Activated T-cell treated with anti-CD3 and anti-CD28 coated beads for 1 hour (primary cell): ENCODE results near the gene TNF.

Experiments
- DNase-seq: peaks from one replicate; pipeline ENCODE4 v3.0.0-alpha.2; 2020; ENCODE audit warnings: low read depth

Gene TNF

DNA sequence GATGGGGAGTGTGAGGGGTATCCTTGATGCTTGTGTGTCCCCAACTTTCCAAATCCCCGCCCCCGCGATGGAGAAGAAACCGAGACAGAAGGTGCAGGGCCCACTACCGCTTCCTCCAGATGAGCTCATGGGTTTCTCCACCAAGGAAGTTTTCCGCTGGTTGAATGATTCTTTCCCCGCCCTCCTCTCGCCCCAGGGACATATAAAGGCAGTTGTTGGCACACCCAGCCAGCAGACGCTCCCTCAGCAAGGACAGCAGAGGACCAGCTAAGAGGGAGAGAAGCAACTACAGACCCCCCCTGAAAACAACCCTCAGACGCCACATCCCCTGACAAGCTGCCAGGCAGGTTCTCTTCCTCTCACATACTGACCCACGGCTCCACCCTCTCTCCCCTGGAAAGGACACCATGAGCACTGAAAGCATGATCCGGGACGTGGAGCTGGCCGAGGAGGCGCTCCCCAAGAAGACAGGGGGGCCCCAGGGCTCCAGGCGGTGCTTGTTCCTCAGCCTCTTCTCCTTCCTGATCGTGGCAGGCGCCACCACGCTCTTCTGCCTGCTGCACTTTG is at the start of gene TNF:
TNF (plus strand) TSS at position 231 of the 567 bp plus-strand sequence; CDS start at position 408, 177 bp downstream.
- peak; percentile 76 for DNase-seq

DNA sequence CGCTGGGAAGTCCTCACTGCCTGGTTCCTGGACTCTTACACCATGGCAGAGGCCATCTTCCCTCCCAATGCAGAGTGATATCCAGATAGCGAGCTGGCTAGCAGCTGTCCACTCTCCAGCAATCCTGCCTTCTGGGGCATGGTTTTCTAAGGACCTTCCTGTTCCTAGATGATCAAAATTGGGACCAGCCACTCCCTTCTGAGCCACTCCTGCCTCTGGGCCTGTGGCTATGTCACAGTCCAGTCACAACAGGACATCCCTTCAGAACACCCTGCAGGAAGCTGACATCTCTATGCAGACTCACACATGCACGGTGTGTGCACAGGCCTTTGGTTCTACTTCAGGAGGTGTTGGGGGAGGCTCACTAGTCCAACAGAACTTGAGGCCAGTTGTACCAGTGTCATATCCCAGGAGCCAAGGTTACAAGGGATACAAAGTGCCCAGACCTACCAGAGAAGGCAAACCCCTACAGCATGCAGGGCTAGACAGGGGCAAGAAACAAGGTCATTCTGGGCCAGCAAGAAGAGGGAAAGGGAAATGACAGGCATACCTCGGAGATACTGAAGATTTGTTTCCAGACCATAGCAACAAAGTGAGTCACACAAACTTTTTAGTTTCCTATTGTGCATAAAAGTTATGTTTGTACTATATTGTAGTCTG is 49.3 kb upstream of the TNF start:
- no peak for DNase-seq

DNA sequence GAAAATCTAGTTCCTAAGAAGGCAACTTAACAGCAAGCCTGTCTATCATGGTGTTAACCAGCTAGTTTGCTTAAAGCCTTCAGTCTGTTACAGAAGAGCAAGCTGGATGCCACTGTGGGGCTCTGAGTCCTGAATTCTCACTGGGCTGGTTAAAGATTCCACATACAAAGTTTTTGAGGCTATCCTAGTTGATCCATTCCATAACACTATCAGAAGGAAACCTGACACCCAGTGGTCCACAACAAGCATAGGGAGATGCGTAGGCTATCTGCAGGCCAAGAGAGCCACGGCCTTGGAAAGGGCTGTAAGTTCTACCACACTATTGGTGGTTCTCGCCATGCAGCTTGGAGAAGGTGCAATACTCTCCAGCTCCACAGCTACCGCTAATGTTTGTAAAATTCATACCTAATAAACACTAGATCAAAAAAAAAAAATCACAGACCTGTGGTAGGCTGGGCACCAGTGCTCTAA is 47.0 kb upstream of the TNF start:
- DNase-seq = no peak

DNA sequence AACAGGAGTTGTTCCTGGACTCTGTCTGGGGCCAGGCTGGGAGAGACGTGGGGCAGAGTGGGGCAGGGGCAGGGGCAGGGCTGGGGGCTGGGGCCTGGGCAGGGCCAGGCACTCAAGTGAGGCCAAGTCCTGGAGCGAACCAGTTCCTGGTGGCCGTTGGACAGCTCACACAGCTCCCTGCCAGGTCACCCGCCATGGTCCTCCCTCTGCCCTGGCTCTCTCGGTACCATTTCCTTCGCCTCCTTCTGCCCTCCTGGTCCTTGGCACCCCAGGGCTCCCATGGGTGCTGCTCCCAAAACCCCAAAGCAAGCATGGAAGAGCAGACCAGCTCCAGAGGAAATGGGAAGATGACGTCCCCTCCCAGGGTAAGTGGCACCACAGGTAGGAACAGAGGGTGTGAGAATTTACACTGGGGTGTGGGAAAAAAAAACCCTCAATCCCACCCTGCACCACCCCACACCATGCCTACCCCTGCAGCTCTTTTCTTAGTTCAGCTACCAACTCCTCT is 46.5 kb upstream of the TNF start, which contains the start of gene MCCD1:
MCCD1 (plus strand) TSS at position 142 of the 508 bp plus-strand sequence; CDS start at position 195, 53 bp downstream.
- DNase-seq = no peak

DNA sequence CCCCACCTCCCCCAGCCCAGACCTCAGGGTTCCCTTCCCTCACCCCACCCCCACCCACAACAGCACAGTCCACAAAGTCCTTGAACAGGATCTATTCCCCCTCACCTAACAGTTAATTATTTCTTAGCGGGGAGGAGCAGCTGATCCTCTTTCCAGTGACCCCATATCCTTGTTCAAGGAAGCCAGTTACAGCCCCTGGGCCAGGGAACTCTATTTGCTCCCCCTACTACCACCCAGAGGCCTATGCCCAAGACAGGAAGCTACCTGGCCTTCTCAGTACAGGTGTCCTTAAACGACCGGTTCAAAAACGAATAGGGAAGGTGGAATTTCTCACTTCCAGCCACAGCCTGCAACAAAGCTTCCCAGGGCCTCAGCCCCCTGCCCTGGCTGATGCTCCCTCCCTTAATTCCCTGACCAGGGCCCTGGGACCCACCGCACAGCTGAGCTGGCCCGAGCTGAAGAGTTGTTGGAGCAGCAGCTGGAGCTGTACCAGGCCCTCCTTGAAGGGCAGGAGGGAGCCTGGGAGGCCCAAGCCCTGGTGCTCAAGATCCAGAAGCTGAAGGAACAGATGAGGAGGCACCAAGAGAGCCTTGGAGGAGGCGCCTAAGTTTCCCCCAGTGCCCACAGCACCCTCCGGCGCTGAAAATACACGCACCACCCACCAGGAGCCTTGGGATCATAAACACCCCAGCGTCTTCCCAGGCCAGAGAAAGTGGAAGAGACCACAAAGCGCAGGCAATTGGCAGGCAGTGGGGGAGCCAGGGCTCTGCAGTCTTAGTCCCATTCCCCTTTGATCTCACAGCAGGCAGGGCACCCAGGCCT is 45.8 kb upstream of the TNF start:
- no peak for DNase-seq

DNA sequence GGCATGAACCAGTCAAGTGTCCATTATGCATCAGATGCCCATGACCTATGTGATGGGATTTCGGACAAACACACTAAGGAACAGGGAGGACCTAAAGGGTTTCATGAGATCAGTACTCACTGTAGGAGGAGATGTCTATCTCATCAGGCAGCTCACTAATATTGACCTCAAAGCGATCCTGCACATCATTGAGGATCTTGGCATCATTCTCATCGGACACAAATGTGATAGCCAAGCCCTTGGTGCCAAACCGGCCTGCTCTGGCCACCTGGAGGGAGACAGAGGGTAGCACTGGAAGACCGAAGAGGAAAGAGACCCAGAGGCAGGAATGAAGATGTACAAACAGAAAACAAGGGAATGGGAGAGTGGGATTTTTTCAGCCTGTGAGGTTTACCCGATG is 44.7 kb upstream of the TNF start:
- no peak for DNase-seq

DNA sequence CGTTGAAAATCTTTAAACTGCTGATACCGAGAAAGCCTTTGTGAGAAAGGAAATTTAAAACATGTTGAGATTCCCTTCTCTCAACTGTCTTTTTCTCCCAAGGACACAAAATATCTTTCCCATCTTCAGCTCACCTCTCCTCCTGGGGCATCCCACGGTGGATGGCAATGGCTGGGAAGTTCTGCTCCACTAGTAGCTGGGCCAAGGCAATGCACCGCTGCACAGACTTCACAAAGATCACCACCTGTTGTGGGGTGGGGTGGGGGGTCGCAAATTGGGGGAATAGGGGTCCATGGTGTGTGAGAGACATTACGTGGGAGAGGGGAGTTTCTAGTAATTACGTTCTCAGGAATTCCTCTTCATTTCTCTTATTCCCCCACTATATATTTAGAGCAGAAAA is 44.2 kb upstream of the TNF start:
- DNase-seq = no peak

DNA sequence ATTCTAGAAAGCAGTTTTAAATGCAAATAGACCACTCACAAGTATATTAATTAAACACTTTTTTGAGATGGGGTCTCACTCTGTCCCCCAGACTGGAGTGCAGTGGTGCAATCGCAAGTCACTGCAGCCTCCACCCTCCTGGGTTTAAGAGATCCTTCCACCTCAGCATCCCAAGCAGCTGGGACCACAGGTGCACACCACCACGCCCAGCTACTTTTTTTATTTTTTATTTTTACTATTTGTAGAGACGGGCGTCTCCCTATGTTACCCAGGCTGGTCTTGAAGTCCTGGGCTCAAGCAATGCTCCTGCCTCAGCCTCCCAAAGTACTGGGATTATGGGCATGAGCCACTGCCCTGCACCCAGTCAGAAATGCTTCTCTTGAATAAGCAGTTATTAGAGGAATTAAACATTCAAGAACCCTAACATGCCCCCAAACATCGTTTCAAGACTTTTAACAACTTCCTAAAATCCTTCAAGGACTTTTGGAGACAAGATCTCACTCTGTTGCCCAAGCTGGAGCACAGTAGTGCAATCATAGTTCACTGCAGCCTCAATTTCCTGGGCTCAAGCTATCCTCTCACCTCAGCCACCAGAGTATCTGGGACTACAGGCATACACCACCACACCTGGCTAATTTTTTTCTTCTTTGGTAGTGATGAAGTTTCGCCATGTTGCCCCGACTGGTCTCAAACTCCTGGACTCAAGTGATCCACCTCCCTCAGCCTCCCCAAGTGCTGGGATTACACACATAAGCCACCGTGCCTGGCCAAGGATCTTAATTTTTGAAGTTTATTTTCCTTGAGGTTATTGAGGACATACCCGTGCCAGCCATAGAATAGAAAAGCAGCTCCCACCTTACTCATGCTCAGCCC is 43.4 kb upstream of the TNF start:
- no peak for DNase-seq

DNA sequence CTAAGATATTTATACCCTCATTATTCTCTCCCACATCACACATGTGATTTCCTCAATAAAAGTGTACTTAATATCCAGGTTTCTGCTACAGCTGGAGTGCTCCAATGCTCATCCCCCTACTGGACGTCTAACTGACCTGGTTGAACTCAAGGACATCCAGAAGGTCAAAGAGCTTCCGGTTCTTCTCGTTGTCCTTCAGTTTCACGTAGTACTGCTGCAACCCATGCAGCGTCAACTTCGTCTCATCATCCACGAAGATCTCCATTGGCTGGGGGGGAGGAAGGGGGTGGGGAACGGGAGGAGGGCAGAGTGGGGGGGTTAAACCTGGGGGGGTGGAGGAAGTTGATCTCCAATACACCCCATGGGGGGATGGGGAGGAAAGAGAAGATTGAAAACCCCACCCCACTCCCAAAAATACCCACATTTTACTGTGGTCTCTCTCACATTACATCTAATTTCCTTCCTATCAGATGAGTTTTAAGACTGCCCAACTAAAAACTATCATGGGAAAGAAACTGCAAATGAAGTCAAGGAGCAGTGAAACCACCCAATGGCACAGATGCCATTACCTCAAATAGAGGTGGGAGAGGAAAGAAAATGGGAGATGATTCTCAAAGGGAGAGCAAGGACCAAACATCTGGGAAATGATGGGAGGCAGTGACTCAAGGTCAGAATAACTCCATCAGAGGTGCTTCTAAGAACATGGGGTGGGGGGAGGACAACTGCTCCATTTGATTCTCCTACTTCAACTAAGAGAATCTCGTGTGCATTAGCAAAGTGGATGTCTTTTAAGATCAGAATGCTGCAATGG is 42.5 kb upstream of the TNF start:
- DNase-seq = no peak

DNA sequence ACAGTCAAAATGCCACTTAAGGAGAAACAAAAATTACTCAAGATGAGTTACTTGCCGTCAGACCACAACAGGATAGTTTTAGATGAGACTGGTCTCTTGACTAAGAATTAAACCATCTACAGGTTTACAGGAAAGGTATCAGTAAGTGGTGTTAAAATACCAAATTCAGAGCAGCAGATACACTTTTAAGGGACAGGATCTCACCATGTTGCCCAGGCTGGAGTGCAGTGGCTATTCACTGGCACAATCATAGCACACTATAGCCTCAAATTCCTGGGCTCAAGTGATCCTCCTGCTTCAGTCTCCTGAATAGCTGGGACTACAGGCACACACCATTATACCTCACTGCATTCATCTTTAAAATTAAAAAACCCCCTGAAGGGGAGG is 41.9 kb upstream of the TNF start:
- DNase-seq = no peak

DNA sequence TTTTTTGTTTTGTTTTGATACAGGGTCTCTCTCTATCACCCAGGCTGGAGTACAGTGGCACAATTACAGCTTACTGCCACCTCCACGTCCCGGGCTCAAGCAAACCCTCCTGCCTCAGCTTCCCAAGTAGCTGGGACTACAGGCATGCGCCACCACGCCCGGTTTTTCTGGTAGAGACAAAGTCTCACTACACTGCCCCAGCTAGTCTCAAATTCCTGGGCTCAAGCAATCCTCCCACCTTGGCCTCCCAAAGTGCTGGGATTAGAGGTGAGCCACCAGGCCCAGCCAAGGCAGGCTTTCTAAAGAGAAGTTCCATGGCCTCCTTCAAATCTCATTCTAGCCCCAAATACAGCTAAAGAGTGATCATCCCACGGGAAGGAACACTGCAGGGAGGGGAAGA is 41.4 kb upstream of the TNF start:
- no peak for DNase-seq

DNA sequence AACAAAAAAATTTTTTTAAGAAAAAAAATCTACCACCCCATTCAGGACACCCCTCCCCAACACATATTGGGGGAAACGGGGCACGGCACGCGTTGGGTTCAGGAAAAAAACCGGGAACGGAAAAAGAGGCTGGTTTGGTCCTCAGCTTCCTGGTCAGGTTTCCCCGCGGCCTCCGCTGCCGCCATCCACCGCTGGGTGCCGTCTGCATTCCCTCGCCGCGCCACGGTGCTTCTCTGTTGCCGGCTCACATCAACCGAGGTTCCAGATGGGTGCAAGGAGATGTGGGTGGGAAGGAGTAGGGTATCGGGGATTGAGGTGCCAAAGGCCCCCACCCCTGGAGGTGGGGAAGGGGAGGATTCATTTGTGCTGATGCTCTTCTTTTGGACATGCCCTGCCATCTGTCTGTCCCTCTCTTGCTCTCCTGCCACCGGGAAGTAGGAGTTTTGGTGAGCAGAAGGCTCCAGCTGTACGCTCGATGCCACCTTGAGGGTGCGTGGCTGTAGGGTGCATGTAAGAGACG is 40.8 kb upstream of the TNF start:
- DNase-seq = no peak

DNA sequence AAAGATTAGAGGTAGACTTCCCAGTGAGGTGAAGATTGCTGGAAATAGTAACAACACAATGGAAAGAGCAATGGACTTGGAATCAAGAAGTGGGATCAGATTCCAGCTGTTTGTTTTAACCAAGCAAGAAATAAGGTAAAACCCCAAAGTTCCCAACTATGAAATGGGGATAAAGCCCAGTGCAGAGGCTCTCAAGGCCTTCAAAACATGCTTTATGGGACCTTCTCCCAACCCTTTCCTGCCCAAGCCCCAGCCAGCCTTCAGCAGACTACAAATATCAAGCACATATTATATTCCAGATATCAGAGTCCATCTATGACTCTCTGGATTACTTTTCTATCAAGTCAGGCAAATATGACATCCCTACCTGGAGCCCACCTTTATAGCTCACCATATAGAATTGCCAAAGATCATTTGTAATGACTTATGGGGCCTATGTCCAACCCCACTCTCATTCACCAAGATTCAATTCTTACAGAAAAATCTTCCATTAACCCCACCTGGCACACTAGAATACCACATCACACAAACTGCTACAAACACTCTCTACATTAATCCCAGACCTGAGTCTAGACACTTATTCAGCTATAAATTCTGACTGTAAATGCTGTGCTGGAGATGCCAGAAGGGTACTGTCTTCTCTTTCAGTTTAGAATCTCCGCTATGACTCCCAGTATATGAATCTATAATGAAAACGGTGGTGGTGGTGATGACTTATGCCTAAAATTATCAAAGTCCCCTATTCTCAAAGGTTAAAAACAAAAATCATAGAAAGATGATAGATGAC is 39.6 kb upstream of the TNF start:
- no peak for DNase-seq

DNA sequence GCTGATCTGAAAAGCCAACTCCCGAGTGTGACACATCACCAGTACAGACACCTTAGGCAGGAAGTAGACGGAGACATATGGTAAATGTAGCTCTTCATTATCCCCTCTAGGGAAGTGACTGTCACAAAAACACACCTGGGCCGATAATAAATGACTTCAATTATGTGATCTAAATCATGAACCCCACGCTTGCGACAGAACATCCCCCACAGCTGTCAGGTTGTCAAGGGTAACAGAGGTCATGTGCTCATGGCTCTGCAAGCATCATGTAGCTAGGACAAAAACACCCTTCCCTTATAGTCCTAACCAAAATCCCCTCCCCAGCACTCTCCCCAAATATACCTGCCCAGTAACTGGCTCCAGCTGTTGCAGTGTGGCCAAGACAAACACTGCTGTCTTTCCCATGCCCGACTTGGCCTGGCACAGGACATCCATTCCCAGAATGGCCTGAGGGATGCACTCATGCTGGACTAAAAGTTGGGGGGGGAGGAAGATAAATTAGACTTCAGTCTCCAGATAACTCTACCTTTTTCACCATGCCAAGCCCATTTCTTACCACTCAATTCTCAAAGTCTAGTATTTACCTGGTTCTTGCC is 36.5 kb upstream of the TNF start:
- no peak for DNase-seq

DNA sequence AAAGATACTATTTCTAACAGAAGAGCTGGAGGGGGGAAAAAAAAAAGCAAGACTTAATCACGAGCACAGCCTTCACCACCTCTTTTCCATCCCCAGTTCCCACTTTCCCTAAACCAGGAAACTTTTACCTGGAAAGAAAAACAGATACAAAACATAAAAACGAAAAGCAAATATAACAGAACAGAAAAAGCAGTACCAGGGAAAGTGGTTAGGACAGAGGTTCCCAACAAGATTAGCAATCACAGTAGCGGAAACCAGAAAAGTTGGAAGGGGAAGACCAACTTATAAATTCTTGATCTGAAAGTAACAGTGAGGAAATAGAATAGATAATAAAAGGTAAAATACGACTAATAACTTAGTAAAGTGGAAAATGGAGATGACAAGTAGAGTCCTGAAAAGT is 34.7 kb upstream of the TNF start:
- no peak for DNase-seq

DNA sequence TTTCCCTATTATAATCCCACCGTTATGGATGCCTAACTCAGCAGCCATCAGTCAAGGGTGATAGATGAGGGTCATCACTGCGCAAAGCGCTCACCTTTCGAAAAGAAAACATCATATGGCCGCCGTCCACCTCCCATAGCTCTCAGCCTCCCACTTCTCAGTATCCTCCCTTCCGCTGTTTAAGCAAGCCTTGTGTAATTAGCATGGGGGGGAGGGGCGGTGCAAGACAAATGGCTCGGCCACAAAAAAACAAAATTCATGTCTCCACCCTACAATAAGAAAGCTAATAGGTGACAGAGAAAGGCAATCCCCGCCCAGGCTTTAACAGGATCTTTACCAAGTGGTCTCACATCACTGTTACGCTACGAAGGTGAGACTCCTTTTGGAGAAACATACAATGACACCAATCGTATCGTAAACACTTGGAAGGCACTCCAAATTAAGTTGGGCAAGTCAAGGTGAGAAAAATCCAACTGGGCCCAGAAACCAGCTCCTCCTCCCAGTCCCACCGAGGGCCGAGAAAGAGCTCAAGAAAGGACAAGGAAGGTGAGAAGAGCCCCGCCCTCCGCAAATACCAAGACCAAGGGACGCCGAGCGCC is 34.2 kb upstream of the TNF start:
- peak; percentile 63 for DNase-seq

DNA sequence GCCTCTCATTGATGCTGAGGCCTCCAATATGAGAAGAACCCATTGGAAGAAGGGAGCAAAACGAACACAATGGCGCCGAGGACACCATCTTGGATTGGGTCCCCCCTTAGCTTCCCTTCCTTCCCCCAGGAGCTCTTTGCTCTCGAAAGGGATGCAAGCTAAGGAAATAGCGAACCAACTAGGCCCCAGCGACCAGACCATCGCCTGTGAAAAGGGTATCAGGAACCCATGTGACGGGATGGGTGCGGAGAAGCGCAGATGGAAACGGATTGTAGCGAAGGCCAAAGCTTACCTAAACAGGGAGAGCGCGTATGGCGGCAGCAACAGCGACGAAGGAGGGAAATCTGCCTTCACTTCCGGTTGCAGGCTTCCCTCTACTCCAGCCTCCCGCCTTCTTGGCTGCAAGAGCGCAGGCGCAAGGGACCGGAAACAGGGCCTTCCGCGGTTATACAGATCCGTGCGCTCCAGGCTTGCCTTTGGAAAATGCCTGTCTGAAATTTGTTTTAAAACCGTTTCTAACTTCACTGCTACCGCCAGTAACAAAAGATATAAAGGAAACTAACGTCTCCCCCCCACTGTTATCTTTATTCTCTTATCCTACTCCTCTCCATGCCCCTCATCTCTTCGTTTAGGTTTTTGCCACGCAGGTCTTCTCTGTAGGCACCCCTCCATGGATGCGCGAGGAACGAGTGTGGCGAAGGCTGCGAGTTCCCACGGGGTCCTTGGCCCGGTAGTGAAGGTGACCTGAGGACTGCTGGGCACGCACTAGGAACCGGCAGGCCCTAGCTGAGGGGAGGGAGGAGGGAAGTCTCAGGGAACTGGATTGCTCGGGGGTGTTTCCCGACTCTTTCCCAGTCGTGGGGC is 33.5 kb upstream of the TNF start, which contains the start of gene DDX39B:
DDX39B (minus strand) TSS at position 346 of the 864 bp plus-strand sequence. CDS start 1,471 bp downstream, outside the sequence.
- DNase-seq = peak; percentile 90

DNA sequence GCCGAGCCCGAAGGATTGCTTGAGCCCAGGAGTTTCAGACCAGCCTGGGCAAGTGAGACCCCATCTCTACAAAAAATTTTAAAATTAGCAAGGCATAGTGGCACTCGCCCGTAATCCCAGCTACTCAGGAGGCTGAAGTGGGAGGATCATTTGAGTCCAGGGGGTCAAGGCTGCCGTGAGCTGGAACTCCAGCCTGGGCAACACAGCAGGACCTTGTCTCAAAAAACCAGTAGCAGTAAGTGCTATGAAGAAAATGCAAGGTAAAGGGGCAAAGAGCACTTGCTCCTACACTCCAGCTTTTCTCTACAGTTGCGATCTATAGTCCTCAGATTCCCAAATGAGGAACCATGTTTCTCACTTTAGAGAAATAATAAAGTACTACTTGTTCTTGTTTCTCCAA is 31.7 kb upstream of the TNF start:
- DNase-seq = no peak
